ENCODE results near the gene IL1B.

IL1B gene

GRCh38 chr2:112800881-112801583 is 35.5 kb downstream of the IL1B start:
- DNase-seq, result no peak

- DNase-seq, result no peak
Observed at GRCh38 chr2:112798979-112799975, 37.3 kb downstream of the IL1B start.

GRCh38 chr2:112796486-112796885 is 40.1 kb downstream of the IL1B start:
- DNase-seq, result no peak

DNA sequence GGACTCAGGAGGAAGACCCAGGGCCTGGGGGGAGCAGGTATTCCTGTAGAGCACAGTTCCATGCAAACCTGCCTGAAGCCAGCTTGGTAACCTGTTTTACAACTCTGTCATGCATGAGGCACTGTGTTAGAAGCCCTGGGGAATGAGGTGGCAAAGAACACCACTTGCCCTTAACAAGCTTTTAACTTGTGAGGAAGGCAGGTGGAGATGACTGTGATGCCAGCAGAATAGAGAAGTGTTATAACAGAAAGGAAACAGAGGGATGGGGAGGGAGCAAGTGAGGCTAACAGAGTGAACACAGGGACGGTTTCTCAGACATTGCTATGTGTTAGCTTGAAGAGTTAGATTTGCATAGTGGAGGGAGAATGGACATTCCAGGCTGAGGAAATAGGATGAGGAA is 40.8 kb downstream of the IL1B start:
- DNase-seq, result no peak

DNA sequence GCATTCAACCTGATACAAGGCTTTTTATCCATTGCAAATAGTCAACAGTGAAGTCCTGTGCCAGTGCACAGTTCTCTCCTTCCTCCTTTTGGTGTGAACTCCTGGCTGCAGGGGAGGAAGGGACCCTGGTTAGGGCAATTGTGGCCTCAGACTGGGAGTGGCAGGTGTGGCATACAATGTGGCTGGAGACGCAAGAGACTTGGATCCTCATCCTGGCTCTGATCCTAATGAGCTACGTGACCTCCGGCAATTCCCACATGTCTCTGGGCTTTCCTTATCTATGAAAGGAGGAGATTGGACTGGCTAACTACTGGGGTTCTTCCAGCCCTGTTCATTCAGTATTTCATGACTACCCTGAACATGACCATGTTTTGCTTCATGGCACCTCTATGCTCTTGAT is 41.7 kb downstream of the IL1B start:
- DNase-seq, result no peak

DNA sequence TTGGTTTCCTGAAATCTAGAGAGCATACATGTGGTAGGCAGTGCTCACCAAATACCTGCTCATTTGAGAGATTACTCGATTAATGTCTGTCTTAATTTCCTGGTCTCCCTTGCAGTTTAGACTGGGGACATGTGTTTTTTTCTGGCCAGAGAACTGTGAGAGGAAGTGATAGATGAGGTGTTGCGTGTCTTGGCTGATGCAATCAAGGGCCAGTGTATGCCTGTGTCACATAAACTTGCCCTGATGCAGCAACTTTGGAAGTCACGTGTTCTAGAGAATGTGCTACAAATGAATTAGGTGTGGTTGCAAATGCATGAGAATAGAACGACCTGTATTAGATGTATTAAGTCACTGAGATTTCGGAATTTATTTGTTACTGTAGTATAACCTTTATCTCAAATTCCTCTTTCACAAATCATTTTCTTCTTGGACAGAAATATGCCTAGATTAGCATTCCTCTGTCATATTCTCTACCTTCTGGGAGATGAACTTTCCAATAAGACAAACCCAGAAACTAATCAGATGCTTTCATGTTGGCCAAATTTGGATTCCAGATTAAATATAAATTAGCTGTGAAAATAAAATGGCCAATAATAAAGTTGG is 42.3 kb downstream of the IL1B start:
- DNase-seq, result peak; percentile 61

DNA sequence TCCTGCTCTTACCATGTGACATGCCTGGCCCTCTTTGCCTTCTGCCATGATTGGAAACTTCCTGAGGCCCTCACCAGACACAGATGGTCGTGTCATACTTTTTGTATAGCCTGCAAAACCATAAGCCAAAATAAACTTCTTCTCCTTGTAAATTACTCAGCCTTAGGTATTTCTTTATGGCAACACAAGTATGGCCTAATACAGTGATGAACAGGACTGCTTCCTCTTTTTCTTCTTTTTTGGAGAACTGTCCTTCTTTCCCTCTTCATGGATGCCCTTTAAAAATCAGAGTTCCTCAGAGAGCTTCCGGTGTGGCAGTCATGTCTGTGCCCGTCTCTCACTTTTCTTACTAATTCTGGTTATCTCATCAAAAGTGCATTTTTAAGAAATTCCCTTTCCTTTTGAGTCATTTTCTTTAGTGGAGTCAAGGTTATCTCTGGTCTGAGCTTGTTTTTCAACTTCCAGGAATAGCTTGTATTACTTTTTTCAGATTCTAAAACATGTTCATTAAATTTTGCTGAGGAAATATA is 43.1 kb downstream of the IL1B start:
- DNase-seq, result peak; percentile 94

DNA sequence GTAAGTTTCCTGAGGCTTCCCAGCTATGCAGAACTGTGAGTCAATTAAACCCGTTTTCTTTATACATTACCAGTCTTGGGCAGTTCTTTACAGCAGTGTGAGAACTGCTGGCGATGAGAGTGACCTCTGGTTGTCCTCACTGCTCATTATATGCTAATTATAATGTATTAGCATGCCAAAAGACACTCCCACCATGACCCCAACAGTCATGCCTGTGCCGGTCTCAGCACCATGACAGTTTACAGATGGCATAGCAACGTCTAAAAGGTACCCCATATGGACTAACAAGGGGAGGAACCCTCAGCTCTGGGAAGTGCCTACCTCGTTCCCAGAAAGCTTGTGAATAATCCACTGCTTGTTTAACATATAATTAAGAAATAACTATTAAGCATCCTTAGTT is 44.2 kb downstream of the IL1B start:
- no peak for DNase-seq

- DNase-seq, result no peak
Observed at GRCh38 chr2:112791693-112792230, 44.8 kb downstream of the IL1B start.

DNA sequence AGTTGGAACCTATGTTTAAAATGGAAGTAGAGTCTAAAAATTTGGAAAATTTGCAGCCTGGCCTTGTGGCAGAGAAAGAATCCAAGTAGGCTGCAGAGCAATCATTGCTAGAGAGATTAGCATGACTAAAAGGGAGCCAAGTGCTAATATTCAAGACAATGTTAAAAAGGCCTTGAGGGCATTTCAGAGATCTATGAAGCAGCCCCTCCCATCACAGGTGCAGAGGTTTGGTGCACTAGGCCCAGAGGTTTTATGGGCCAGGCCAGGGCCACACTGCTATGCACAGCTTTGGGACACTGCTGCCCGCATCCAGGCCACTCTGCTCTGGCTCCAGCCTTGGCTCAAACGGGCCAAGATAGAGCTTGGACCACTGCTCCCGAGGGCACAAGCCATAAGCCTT is 45.6 kb downstream of the IL1B start:
- no peak for DNase-seq

DNA sequence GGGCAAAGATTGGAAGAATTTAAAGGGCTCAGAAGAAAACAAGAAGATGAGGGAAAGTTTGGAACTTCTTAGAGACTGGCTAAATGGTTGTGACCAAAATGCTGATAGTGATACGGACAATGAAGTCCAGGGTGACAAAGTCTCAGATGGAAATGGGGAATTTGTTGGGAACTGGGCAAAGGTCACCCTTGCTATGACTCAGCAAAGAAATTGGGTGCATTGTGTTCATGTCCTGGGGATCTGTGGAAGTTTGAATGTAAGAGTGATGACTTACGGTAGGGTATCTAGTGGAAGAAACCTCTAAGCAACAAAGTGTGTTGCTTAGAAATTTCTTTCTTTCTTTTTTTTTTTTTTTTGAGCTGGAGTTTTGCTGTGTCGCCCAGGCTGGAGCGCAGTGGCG is 46.3 kb downstream of the IL1B start:
- DNase-seq, result no peak

- no peak for DNase-seq
Observed at GRCh38 chr2:112789186-112789585, 47.4 kb downstream of the IL1B start.

DNA sequence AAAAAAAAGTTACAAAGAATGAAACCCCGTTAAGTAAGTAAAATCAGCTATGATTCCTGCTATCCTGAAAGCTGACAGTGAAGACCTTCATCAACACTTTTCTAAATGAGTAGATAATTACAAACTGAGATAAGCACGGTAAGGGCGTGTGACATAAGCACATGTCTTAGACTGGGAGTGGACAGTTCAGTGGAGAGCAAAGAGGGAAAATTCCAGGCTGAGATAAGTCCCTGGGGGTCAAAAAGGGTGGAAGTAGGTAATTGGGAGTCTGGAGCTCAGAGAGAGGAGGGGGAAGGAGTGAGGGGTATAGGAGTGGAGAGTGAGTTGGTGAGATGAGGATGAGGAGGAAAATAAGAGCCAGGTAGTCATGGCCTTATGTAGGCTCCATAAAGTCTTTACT is 47.9 kb downstream of the IL1B start:
- no peak for DNase-seq

DNA sequence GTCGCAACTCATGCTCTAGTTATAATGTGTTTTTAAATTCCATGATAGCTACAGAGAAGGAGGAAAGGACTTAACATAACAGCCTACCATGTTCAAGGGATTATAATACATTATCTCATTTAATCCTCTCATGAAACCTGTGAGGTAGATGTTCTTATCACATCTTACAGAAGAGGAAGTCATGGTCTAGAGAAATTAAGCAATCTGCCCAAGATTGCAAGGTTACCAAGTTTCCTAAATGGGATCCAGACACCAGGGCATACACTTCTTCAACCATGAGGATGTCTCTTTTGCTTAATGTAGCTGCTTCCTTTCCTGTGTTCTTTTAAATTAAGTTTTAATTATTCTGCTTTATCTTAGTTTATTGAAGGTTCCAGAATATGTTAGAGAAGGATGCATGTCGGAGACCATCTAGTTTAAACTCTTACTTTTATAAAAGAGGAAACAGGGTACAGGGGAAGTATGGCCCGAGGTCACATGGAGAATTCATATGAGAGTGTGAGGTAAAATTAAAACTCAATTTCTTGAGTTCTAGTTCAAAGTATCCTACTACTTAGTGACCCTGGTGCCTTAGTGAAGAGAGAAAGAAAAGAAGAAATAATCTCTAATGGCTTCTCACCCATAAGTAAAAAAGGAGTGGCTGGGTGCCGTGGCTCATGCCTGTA is 48.7 kb downstream of the IL1B start:
- DNase-seq, result peak; percentile 58

GRCh38 chr2:112787294-112787693 is 49.3 kb downstream of the IL1B start:
- DNase-seq, result no peak

GRCh38 chr2:112784199-112785189 is 52.1 kb downstream of the IL1B start, which contains the start of gene IL1A:
Gene IL1A, minus strand, starts transcription at chr2:112784493. Its CDS starts 723 bp downstream, at chr2:112783770.
- DNase-seq, result peak; percentile 9

- no peak for DNase-seq
Observed at GRCh38 chr2:112783187-112783714, 53.3 kb downstream of the IL1B start.

DNA sequence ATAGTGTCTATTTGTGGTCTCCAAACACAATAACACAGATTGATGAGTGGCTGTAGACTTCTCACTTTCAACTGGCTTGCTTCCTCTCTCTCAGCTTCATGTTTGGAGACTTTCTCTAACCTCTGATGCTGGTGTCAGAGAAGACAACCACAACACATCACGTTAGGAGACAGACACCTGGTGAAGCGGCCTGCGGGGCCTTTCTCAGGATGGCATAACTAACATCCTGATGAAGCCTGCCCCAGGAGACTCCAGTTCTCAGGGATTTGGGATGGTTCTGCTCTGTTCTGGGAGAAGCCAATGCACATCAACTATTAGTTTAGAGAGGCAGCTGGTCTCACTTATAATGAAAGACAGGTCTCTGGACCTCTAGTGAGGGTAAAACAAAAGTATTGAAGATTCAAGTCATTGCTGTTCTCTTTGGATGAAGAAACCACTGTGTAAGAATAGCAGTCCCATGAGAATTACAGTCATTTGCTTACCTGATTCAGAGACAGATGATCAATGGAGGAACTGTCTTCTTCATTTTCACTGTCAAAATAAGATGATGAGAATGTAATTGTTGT is 54.3 kb downstream of the IL1B start:
- no peak for DNase-seq

All from SIG-M5 (cell line).